CD14-positive monocyte (primary cell): ENCODE results near the gene FRMPD2. TPM values are rescaled to one million over a fixed set of nuclear protein-coding genes. Genes with fewer than 3 reads are reported as not detected.

ENCODE experiments used
- DNase-seq, 3 donors: peaks; one replicate each; pipeline ENCODE4 v3.0.0-alpha.2; 2011 to 2022
- H2AFZ ChIP-seq: 2 replicates; pipeline ENCODE4 v1.6.0; 2012; ENCODE audit warnings: mild to moderate bottlenecking, low read depth, low read length, inconsistent platforms; ENCODE audit not compliant: insufficient read depth, poor library complexity, severe bottlenecking
- H3K27ac ChIP-seq, 2 donors: 1 replicate in 1 of 2; 2 replicates in 1 of 2; pipeline ENCODE4 v1.5.1; 2012 to 2013; ENCODE audit warnings: low read length in 2 of 2, control low read depth in 1 of 2, inconsistent platforms in 1 of 2, low read depth in 1 of 2, mild to moderate bottlenecking in 1 of 2
- H3K27me3 ChIP-seq, 2 donors: one replicate each; pipeline versions ENCODE4 v1.6.0 to v1.6.1; 2011 to 2013; ENCODE audit warnings: low read length in 2 of 2; ENCODE audit not compliant: control insufficient read depth in 2 of 2, insufficient read depth in 2 of 2
- H3K36me3 ChIP-seq, 2 donors: replicated peaks in 1 of 2; 1 replicate in 1 of 2; 2 replicates in 1 of 2; pipeline versions ENCODE4 v1.5.1 to v1.6.1; 2012 to 2013; ENCODE audit warnings: low read length in 2 of 2, control low read depth in 1 of 2, inconsistent platforms in 1 of 2, mild to moderate bottlenecking in 1 of 2; ENCODE audit not compliant: insufficient read depth in 2 of 2, control insufficient read depth in 1 of 2
- H3K4me1 ChIP-seq, 2 donors: 1 replicate in 1 of 2; 2 replicates in 1 of 2; pipeline versions ENCODE4 v1.5.1 to v1.6.1; 2012 to 2013; ENCODE audit warnings: low read length in 2 of 2, control low read depth in 1 of 2, inconsistent platforms in 1 of 2, mild to moderate bottlenecking in 1 of 2, moderate library complexity in 1 of 2; ENCODE audit not compliant: insufficient read depth in 2 of 2, control insufficient read depth in 1 of 2
- H3K4me2 ChIP-seq: replicated peaks from 2 replicates; pipeline ENCODE3; 2012; ENCODE audit warnings: low read length, moderate library complexity, mild to moderate bottlenecking; ENCODE audit not compliant: poor library complexity, severe bottlenecking; ENCODE audit errors: extremely low read depth
- H3K4me3 ChIP-seq, 3 experiments: fragments of 200-600 bp in 1 of 3; sonication (generic) in 1 of 3; replicated peaks in 1 of 3; 1 replicate in 2 of 3; 2 replicates in 1 of 3; pipeline ENCODE4 v1.5.1; 2011 to 2013; ENCODE audit warnings: low read length in 3 of 3, mild to moderate bottlenecking in 3 of 3, control low read depth in 2 of 3, low read depth in 2 of 3, inconsistent platforms in 1 of 3, moderate library complexity in 1 of 3
- H3K79me2 ChIP-seq: 2 replicates; pipeline ENCODE4 v1.6.0; 2012; ENCODE audit warnings: mild to moderate bottlenecking, control low read depth, inconsistent platforms, low read length, moderate library complexity; ENCODE audit not compliant: insufficient read depth
- H3K9ac ChIP-seq: 2 replicates; pipeline ENCODE4 v1.6.0; 2017; ENCODE audit warnings: low read length, mild to moderate bottlenecking; ENCODE audit not compliant: insufficient read depth, poor library complexity, severe bottlenecking
- H3K9me3 ChIP-seq, 2 donors: replicated peaks in 1 of 2; 1 replicate in 1 of 2; 2 replicates in 1 of 2; pipeline versions ENCODE4 v1.5.1 to v1.6.1; 2012 to 2013; ENCODE audit warnings: low read length in 2 of 2, control low read depth in 1 of 2; ENCODE audit not compliant: control insufficient read depth in 1 of 2, insufficient read depth in 1 of 2
- H4K20me1 ChIP-seq: 2 replicates; pipeline ENCODE4 v1.6.0; 2012; ENCODE audit warnings: mild to moderate bottlenecking, low read length, control low read depth, moderate library complexity; ENCODE audit not compliant: insufficient read depth
- H3K27ac Mint-ChIP-seq, 7 donors: one replicate each; pipeline ENCODE4 v1.8.0; 2020; ENCODE audit warnings: mild to moderate bottlenecking in 7 of 7, mixed read lengths in 7 of 7, moderate library complexity in 6 of 7, inconsistent platforms in 2 of 7
- H3K27me3 Mint-ChIP-seq, 3 donors: one replicate each; pipeline ENCODE4 v1.8.0; 2021 to 2022; ENCODE audit warnings: low read depth in 3 of 3, mild to moderate bottlenecking in 3 of 3, mixed read lengths in 3 of 3, moderate library complexity in 3 of 3, inconsistent platforms in 1 of 3
- H3K36me3 Mint-ChIP-seq, 2 donors: one replicate each; pipeline ENCODE4 v1.8.0; 2020; ENCODE audit warnings: mixed read lengths in 2 of 2, inconsistent platforms in 1 of 2, mild to moderate bottlenecking in 1 of 2
- H3K4me1 Mint-ChIP-seq: one replicate; pipeline ENCODE4 v1.8.0; 2020; ENCODE audit warnings: mild to moderate bottlenecking, mixed read lengths
- H3K4me3 Mint-ChIP-seq, 2 donors: one replicate each; pipeline ENCODE4 v1.8.0; 2020; ENCODE audit warnings: mild to moderate bottlenecking in 2 of 2, mixed read lengths in 2 of 2, moderate library complexity in 1 of 2
- H3K9me3 Mint-ChIP-seq, 7 donors: one replicate each; pipeline ENCODE4 v1.8.0; 2020 to 2022; ENCODE audit warnings: mixed read lengths in 7 of 7, mild to moderate bottlenecking in 6 of 7, moderate library complexity in 6 of 7, inconsistent platforms in 2 of 7
- CTCF ChIP-seq: fragments of 200-600 bp; IDR thresholded peaks from one replicate; pipeline ENCODE4 v1.8.0; 2022; ENCODE audit warnings: antibody characterized with exemption, mild to moderate bottlenecking
- WGBS: methylation state at CpG from one replicate; pipeline ENCODE4 v1.1.5; 2013; ENCODE audit warnings: missing lambda C conversion rate; ENCODE audit not compliant: insufficient coverage; 5-methylcytosine and 5-hydroxymethylcytosine counted together
- intact Hi-C, 2 donors: fragments of 100-400 bp; cut with micrococcal nuclease; formaldehyde crosslinking; loops; one replicate each; pipeline versions ENCODE4 v1.15.0 to v1.15.1; 2023
- polyA plus RNA-seq, 3 donors: library from polyadenylated mRNA; depleted of rRNA in 1 of 3; unstranded in 2 of 3; stranded (reverse) in 1 of 3; fragments of 300-500 nt in 2 of 3; fragments of >200 nt in 1 of 3; fragmentation: Illumina TruSeq in 2 of 3; gene quantifications; 1 replicate in 2 of 3; 2 replicates in 1 of 3; pipeline ENCODE4 v1.2.3, GENCODE V29; 2012 to 2021

Gene FRMPD2
- polyA plus RNA-seq, 3 donors, result not detected

GRCh38 chr10:48273741-48274140 lies 755 bp downstream of the FRMPD2 start:
- no peaks in the 10 kb centered on the region for H4K20me1 ChIP-seq
- Mint-ChIP-seq H3K36me3 (no peaks in the 10 kb centered on the region), H3K9me3 (peaks cover 0 to 4% (median 0%) of the 10 kb centered on the region in 7 donors), H3K27ac (no peak overlapping the region), H3K4me1 (no peaks in the 10 kb centered on the region), H3K4me3 (no peak overlapping the region), H3K27me3 (peaks cover 0 to 2% (median 0%) of the 10 kb centered on the region in 3 donors)
- no peaks in the 10 kb centered on the region for H3K36me3 ChIP-seq
- H2AFZ ChIP-seq, result no peak overlapping the region
- 88% methylated on average over 1 of the region's 2 CpGs for WGBS
- no peaks in the 10 kb centered on the region for H3K9me3 ChIP-seq
- H3K27me3 ChIP-seq, result no peaks in the 10 kb centered on the region
- H3K9ac ChIP-seq, result no peak overlapping the region
- H3K4me2 ChIP-seq, result no peak overlapping the region
- H3K4me1 ChIP-seq, result no peaks in the 10 kb centered on the region
- TF ChIP-seq CTCF, result no peak
- no peak overlapping the region for H3K27ac ChIP-seq
- intact Hi-C loops, result no loop called here
- no peak for DNase-seq
- H3K4me3 ChIP-seq, result no peak overlapping the region
- no peaks in the 10 kb centered on the region for H3K79me2 ChIP-seq

- no peaks in the 10 kb centered on the region for H3K4me1 Mint-ChIP-seq
- H3K27ac Mint-ChIP-seq, result no peak overlapping the region
These were observed 1.8 kb downstream of the FRMPD2 start for GRCh38 chr10:48272682-48273081.

More at GRCh38 chr10:48272682-48273081, 1.8 kb downstream of the FRMPD2 start:
- H3K36me3 ChIP-seq, result no peaks in the 10 kb centered on the region
- no peak overlapping the region for H3K27ac ChIP-seq
- no CpG with 5 or more reads among the region's 2 CpGs for WGBS
- no peaks in the 10 kb centered on the region for H3K27me3 ChIP-seq
- H3K9ac ChIP-seq, result no peak overlapping the region
- H2AFZ ChIP-seq, result no peak overlapping the region
- no peak overlapping the region for H3K4me3 ChIP-seq
- H3K36me3 Mint-ChIP-seq, result no peaks in the 10 kb centered on the region
- no peaks in the 10 kb centered on the region for H3K4me1 ChIP-seq
- peaks cover 0 to 2% (median 0%) of the 10 kb centered on the region in 3 donors for H3K27me3 Mint-ChIP-seq
- H3K4me2 ChIP-seq, result no peak overlapping the region
- no peaks in the 10 kb centered on the region for H3K79me2 ChIP-seq
- H4K20me1 ChIP-seq, result no peaks in the 10 kb centered on the region
- intact Hi-C loops, result no loop called here
- no peak for DNase-seq
- no peak for TF ChIP-seq CTCF
- no peak overlapping the region for H3K4me3 Mint-ChIP-seq
- H3K9me3 Mint-ChIP-seq, result peaks cover 0 to under 1% (median 0%) of the 10 kb centered on the region in 7 donors
- H3K9me3 ChIP-seq, result no peaks in the 10 kb centered on the region
